Head of caudate nucleus (tissue), 42 donors: Measurements from ENCODE around the gene SPEF1.

Source experiments
- DNase-seq, 42 donors: peaks; one replicate each; pipeline versions ENCODE4 v3.0.0 to v3.0.0-alpha.2; 2020 to 2021; ENCODE audit warnings: mixed read lengths in 7 of 42
- intact Hi-C: fragments of 100-400 bp; cut with DNase I; formaldehyde crosslinking; loops from one replicate; pipeline ENCODE4 v1.15.0; 2022

SPEF1 gene

DNA sequence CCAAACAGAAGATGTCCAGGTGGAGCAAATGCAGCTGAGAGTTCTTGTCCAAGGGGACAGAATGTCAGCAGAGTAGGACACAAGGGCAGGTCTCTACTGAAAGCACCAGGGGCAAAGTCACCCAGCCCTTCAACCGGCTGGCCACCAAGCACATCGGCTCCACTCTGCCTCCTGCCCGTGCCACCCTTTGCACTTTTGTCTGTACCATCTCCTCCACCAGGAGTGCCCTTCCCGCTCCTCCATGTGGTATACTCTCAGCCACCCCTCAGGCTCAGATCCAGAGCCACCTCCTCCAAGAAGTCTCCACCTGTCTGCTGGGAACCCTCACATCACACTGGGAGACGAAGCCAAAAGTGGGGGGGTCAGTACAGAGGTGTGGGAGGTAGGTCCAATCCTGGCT is 52.9 kb downstream of the SPEF1 start:
- no peak for DNase-seq
- intact Hi-C loops, result no loop called here
